HG03575 (cell line): ENCODE measurements around the gene ZNF823.
"Not testable (repeated sequence)": the region's sequence is repeated elsewhere in the genome, so short reads cannot be mapped to it uniquely, and the experiment has no call there.

ENCODE experiments used
- ATAC-seq: cut with Tn5 transposase; IDR thresholded peaks from one replicate; pipeline ENCODE4 v1.9.1; 2021; ENCODE audit not compliant: unreplicated experiment, insufficient number of reproducible peaks, low FRiP score; ENCODE audit errors: extremely low read depth

Gene ZNF823

DNA sequence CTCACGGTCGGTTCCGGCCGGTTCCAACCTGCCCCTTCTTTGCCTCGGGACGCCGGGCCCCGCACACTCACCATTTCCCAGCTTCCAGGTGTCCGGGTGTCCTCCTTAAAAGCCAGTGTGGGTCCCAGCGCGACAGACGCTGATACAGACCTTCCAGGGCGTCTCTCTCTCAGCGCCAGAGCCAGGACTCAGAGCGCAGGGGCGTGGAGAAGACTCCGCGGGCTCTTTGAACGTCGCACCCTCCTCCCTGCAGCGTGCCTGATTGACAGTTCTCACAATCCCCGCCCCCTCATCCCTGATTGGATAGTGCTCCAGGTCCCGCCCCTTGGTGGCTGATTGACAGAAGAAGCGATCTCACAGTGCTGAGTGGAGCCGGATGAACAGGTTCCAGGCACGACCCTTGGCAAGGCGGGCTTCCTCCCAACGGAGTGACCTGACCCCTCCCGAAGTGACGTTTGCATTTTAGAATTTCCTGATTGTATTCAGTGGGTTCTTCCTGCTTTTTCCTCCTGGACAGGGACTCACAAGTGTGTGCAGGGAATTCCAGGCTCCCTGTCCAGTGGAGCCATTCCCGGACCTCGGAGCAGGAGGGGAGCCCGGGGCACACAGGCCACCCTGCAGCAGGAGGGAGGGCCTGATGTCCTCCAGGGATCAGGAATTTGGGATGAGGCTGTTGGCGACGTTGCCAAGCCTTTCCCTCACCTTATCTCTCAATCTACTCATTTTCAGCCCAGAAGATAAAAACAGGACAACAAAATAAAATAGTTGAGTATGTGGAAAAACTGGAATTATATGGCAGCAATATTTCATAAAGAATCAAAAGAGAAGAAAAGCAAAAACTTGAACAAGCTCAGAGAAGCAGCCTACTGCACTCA is at the start of gene ZNF823:
ZNF823 (minus strand) TSS at position 201 of the 875 bp plus-strand sequence; CDS start at position 74, 127 bp downstream.
- peak; percentile 40 for ATAC-seq

DNA sequence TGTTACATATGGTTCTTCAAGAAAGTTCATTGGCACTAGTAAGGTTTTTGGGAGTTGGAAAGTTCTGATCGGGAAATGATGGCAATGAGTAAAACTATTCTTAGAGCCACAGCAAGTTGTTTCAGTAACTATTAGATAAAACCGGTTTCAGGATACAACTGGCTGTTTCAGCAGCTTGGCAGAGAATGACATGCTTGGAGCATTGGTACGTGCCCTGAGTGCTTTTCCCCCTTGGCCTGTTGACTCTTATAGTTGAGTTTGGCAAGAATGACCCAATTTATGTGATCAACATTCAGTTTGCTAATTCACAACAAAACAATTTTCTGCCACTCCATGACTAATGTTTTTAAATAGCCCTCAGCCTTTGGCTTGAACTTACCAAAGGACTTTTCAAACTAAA is 48.8 kb upstream of the ZNF823 start:
- ATAC-seq, result no peak

DNA sequence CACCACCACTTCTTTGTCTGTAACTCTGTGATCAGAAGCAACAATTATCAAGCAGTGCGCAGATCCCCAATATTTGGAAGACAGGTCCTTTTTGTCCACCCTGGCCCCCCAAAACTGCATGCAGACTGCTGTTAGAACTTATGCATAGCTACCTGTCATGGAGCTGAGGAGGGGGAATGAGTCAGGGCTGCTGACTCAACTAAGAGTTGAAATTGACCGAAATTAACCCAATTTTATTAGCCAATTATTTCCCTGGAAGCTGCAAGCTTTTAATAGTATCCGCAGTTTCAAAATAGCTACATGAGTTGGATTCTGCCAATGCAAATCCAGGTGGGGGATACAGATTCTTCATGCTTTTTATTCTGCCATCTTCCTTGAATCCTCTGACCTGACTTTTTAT is 45.6 kb upstream of the ZNF823 start:
- ATAC-seq, result no peak

DNA sequence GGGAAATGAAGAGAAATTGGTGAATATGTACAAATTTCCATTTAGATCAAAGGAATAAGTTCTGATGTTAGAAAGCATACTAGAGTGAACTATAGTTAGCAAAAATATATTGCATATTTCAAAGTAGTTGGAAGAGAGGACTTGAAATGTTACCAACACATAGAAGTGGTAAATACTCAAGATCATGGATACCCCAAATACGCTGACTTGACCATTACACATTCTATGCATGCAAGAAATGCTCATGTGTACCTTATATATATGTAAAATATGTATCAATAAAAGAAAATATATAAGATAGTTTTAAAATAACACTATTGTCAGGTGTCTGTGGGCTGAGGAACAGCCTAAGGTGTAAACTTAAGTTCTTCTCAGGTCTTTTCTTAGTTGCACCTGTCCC is 45.0 kb upstream of the ZNF823 start:
- no peak for ATAC-seq

DNA sequence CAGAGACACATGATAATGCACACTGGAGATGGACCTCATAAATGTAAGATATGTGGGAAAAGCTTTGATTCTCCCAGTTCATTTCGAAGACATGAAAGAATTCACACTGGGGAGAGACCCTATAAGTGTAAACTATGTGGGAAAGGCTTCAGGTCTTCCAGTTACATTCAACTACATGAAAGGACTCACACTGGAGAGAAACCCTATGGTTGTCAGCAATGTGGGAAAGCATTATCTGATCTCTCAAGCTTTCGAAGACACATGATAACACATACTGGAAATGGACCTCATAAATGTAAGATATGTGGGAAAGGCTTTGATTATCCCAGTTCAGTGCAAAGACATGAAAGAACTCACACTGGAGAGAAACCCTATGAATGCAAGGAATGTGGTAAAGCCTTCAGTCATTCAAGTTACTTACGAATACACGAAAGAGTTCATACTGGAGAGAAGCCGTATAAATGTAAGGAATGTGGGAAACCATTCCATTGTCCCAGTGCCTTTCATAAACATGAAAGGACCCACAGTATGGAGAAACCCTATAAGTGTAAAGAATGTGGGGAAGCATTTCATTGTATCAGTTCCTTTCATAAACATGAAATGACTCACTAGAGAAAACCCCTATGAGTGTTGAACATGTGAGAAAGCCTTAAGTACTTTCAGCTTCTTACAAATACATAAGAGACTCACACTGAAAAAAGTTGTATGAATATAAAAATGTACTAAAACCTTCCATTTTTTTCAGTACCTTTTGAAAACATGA is 42.7 kb upstream of the ZNF823 start:
- ATAC-seq, result no peak

DNA sequence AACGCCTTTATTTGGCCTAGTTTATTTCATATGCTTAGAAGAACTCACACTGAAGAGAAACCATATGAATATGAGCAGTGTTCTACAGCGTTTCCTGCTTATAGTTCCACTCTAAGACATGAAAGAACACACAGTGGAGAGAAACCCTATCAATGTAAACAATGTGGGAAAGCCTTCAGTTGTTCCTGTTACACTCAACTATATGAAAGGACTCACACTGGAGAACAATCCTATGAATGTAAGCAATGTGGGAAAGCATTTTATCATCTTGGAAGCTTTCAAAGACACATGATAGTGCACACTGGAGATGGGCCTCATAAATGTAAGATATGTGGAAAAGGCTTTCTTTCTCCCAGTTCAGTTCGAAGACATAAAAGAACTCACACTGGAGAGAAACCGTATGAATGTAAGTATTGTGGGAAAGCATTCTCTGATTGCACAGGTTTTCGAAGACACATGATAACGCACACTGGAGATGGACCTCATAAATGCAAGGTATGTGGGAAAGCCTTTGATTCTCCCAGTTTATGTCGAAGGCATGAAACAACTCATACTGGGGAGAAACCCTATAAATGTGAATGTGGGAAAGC is 41.8 kb upstream of the ZNF823 start:
- ATAC-seq, result no peak

DNA sequence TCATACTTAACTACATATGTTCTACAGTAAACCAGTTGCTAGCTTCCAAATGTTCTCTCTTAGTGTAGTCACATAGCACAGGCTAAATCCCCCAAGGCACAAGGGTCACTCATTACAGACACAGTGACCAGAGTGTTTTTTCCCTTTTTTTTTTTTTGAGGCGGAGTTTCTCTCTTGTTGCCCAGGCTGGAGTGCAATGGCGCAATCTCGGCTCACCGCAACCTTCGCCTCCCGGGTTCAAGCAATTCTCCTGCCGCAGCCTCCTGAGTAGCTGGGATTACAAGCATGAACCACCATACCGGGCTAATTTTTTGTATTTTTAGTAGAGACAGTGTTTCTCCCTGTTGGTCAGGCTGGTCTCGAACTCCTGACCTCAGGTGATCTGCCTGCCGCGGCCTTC is 37.9 kb upstream of the ZNF823 start:
- ATAC-seq, result not testable (repeated sequence)

DNA sequence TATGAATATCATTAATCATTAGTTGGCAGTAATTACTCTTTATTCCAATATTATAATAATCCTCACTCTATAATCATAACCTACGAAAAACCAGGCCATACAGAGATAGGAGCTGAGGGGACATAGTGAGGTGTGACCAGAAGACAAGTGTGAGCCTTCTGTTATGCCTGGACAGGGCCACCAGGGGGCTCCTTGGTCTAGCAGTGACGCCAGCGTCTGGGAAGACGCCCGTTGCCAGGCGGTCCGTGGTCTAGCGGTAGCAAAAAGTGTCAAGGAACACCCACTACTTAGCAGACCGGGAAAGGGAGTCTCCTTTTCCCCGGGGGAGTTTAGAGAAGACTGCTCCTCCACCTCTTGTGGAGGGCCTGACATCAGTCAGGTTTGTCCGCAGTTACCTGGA is 32.8 kb upstream of the ZNF823 start:
- ATAC-seq, result not testable (repeated sequence)

DNA sequence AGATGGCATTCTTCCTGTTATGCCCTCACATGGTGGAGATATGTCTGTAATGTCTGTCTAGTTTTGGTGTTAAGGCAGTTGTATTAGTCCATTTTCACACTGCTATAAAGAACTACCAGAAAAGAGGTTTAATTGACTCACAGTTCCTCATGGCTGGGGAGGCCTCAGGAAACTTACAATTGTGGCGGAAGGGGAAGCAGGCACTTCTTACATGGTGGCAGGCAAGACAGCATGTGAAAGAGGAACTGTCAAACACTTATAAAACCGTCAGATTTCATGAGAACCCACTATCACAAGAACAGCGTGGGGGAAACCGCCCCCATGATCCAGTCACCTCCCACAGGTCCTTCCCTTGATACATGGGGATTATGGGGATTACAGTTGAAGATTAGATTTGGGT is 31.2 kb upstream of the ZNF823 start:
- no peak for ATAC-seq

DNA sequence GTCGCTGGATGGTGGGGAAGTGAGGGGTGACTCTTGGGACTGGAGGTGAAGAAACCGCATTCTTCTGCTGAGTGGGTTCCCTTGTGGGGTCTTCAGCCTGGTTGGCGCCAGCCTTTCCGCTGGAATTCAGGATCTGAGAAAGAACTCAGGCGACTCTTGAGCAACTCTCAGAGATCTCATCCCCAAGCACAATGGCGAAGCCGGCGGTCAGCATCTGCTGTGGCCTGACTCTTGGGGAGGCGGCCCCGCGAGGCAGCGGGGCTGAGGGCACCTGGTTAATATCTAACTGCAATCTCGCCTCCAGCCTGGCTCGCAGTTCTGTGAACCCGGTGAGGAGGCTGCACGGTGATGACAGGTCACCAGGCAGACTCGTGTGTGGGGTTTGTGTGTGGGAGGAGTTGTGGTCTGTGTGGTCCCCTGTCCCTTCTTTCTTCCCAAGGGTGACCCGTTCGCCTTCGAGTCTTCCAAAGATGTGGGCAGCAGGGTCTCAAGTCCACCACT is 28.9 kb upstream of the ZNF823 start:
- ATAC-seq, result no peak

DNA sequence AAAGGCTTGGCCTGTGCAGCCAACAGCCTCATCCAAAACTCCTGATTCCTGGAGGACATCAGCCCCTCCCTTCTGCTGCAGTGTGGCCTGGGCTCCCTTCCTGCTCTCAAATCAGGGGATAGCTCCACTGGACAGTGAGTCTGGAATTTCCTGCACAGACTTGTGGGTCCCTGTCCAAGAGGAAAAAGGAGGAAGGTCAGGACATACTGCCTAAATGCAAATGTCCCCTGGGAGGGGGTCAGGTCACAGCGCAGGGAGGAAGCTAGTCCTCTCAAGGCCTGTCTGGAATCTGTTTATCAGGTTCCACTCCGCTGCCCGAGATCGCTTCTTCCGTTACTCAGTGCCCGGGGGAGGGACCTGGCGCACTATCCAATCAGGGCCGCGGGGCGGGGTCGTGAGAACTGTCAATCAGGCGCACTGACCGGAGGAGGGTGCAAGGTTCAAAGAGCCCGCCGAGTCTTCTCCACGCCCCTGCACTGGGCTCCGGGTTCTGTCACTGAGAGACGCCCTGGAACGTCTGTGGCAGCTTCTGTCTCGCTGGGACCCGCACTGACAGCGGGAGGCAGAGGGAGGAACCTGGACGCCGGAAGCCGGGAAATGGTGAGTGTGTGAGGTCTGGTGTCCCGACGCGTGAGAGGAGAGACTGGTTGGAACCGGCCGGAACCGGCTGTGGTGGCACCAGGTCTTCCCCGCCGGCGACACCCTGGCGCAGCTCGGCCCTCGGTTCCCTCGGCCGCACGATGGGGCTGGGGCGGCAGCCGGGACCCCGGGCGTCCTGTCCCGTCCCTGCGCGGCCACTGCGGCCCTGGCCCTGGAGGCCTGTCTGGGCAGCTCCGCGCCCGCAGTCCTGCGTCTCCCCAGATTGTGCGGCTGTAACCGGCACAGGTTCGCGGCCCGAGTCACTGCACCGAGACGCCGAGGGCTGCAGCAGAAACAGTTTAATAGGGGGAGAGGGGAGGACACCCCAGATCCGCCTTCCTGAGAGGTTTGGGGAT is 28.1 kb upstream of the ZNF823 start, which contains the start of gene ZNF441:
ZNF441 (plus strand) TSS at position 404 of the 995 bp plus-strand sequence; CDS start at position 598, 194 bp downstream.
- no peak for ATAC-seq

DNA sequence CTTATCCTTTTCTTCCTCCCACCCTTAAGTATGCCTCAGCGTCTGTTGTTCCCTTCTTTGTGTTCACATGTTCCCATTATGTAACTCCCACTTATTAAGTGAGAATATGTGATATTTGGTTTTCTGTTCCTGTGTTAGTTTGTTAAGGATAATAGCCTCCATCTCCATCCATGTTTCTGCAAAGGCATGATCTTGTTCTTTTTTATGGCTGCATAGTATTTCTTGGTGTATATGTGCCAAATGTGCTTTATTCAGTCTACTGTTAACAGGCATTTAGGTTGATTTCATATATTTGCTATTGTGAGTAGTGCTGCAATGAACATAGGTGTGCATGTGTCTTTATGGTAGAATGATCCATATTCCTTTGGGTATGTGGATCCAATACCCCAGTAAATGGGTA is 24.9 kb upstream of the ZNF823 start:
- ATAC-seq, result no peak

DNA sequence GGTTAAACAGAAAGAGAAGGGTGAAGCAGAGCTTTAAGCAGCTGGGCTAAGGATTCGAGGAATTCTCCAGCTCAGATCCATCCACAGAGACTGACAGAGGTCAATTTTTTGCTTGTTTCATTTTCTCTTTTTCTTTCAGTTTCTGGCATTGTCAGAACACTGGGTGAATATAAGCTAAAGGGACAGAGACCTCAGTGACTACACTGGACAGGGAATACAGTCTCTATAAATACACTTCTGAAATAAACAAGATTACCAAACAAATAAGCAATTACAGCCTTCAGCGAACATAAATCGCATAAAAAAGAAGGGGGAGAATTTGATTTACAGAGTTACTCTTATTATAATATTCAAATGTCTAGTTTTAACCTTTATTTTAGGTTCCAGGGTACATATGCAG is 24.4 kb upstream of the ZNF823 start:
- no peak for ATAC-seq

DNA sequence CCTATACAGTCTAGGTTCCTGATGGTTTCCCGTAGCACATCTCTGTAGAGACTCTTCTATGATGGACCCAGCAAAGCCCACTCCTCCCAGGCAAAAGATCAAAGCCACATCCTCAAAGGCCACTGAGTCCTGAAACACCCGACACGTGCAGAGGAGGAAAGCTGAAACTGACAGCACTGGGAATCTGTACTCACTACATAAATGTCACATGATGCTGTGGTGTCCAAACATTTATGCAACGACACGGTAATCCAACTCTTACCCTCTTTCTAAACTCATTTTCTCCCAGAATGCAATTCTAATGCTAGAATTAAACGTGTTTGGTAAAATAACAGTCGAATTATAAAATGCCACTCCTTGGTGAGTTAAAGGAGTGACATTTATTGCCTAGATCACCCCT is 21.1 kb upstream of the ZNF823 start:
- no peak for ATAC-seq

DNA sequence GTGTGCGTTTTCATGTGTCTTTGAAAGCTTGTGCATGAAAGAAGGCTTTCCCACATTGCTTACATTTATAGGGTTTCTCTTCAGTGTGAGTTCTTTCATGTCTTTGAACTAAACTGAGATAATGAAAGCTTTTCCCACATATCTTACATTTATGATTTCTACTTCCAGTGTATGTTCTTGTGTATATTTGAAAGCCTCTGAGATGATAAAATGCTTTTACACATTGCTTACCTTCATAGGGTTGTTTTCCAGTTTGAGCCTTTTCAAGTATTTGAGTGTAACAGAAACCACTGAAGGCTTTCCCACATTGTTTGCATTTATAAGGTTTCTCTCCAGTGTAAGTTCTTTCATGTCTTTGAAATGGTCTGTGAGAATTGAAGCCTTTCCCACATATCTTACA is 18.2 kb upstream of the ZNF823 start:
- no peak for ATAC-seq

DNA sequence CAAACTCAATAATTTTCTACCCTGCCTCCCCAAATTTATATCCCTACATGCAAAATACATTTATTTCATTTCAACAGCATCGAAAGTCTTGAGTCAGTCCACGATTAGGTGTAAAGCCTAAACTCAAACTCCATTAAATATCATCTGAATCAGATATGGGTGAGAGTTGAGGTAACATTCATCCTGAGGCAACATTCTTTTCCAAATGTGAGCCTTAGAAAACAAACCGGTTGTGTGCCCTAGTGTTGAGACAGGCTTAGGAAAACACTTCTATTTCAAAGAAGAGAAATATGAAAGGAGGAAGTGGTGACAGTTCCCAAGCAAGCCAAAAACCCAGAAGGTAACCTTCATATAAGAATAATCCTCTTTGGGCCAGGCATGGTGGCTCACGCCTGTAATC is 15.9 kb upstream of the ZNF823 start:
- no peak for ATAC-seq

DNA sequence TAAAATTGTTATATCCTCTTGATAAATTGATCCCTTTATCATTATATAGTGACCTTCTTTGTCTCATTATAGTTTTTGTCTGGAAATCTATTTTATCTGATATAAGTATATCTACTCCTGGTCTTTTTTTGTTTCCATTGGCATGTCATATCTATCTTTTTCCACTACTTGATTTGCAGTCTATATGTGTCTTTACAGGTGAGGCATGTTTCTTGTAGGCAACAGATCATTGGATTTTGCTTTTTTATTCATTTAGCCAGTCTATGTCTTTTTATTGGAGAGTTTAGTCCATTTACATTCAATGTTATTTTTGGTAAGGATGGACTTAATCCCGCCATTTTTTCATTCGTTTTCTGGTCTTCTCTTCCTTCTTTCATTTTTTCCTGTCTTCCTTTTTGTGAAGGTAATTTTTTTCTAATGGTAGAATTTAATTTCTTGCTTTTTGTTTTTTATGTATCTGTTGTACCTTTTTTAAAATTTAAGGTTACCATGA is 13.5 kb upstream of the ZNF823 start:
- no peak for ATAC-seq

DNA sequence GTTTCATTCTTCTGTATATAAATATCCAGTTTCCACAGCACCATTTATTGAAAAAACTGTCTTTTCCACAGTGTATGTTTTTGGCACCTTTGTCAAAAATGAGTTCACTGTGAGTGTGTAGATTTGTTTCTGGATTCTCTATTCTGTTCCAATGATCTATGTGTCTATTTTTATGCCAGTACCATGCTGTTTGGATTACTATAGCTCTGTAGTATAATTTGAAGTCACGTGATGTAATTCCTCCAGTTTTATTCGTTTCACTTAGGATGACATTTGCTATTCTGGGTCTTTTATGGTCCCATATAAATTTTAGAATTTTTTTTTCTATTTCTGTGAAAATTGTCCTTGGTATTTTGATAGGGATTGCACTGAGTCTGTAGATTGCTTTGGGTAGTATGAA is 11.0 kb upstream of the ZNF823 start:
- ATAC-seq, result no peak
